ENCODE measurements around the gene FBXO24.

GRCh38 chr7:100599911-100600729 lies 14.0 kb downstream of the FBXO24 start:
- no peak for TF ChIP-seq POLR2AphosphoS5 (IDR thresholded peaks at IDR 0.05)
- TF ChIP-seq, protein P1, sequence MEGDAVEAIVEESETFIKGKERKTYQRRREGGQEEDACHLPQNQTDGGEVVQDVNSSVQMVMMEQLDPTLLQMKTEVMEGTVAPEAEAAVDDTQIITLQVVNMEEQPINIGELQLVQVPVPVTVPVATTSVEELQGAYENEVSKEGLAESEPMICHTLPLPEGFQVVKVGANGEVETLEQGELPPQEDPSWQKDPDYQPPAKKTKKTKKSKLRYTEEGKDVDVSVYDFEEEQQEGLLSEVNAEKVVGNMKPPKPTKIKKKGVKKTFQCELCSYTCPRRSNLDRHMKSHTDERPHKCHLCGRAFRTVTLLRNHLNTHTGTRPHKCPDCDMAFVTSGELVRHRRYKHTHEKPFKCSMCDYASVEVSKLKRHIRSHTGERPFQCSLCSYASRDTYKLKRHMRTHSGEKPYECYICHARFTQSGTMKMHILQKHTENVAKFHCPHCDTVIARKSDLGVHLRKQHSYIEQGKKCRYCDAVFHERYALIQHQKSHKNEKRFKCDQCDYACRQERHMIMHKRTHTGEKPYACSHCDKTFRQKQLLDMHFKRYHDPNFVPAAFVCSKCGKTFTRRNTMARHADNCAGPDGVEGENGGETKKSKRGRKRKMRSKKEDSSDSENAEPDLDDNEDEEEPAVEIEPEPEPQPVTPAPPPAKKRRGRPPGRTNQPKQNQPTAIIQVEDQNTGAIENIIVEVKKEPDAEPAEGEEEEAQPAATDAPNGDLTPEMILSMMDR (IDR thresholded peaks at IDR 0.05): no peak
- no peak for TF ChIP-seq POLR2A (IDR thresholded peaks at IDR 0.05)
- no peak for TF ChIP-seq EP300 (IDR thresholded peaks at IDR 0.05)

Data from upper lobe of left lung (tissue), 4 donors.